ENCODE data around the gene BROX.

The BROX gene

DNA sequence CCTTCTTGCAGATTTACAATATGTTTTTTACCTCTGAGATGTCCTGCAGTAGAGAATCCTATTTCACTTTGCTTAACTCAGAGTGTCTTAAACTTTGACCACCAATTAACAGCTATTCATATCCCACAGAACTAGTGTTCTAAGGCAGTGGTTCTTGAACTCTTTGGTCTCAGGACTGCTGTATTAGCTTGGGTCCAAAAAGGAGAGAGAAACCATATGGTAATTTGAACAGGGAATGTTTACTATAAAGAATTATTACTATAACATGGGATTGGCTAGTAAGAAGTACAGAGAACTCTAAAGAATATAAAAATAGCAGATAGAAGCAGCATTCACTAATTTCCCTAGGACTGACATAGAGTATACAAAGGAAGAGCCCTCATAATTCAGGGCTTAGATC, 56.2 kb downstream of the BROX start:
- H3K4me2 ChIP-seq (ENCODE audit: low read depth, low read length, poor library complexity, severe bottlenecking): no peak overlapping the region
- H3K4me3 ChIP-seq (ENCODE audit: insufficient read depth, low read length, poor library complexity, severe bottlenecking): no peak overlapping the region
- H2AFZ ChIP-seq (ENCODE audit: low read depth, low read length, severe bottlenecking): no peak overlapping the region
- no peak overlapping the region for H3K9ac ChIP-seq (ENCODE audit: low read length)
- H4K20me1 ChIP-seq (ENCODE audit: low read depth, low read length): no peaks in the 10 kb centered on the region
- H3K9me3 ChIP-seq (ENCODE audit: insufficient read depth, low read length): peaks cover 10% of the 10 kb centered on the region; the same call in 1 of the 2 replicates
- H3K9me2 ChIP-seq (replicated peaks; ENCODE audit: insufficient read depth, low read length): no peaks in the 10 kb centered on the region
- no peak for TF ChIP-seq EZH2phosphoT487 (conservative IDR thresholded peaks at IDR 0.05; ENCODE audit: low read length)
- H3K36me3 ChIP-seq (ENCODE audit: low read length): no peaks in the 10 kb centered on the region
- no peaks in the 10 kb centered on the region for H3K79me2 ChIP-seq (ENCODE audit: insufficient read depth, low read length)
- no peaks in the 10 kb centered on the region for H3K27me3 ChIP-seq (ENCODE audit: low read length)
- no peaks in the 10 kb centered on the region; the same call in 1 of the 2 replicates for H3F3A ChIP-seq (ENCODE audit: insufficient read depth)
- no peak overlapping the region for H3K27ac ChIP-seq (ENCODE audit: low read depth, low read length)

DNA sequence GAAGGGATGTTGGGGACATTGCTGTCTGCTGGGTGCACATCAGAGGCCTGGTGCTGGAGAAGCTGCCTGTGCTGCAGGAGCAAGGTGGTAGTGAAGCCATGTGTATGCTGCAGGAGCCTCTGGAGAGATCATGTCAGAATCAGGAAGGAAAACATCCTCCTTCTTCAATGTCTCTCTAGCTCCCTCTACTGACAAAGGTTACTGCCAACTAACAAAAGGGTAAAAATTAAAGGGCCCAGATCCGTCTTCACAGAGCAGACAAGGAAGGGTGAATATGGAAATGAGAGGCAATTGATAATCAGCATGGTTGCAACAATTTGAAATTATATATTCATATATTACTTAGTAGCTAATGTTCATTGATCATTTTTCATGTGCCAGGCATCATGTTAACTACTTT, 56.8 kb downstream of the BROX start:
- Histone ChIP-seq H3K27me3 (ENCODE audit: low read length) (no peaks in the 10 kb centered on the region), H4K20me1 (ENCODE audit: low read depth, low read length) (no peaks in the 10 kb centered on the region), H3K36me3 (ENCODE audit: low read length) (no peaks in the 10 kb centered on the region), H3K4me3 (ENCODE audit: insufficient read depth, low read length, poor library complexity, severe bottlenecking) (no peak overlapping the region), H3K4me2 (ENCODE audit: low read depth, low read length, poor library complexity, severe bottlenecking) (no peak overlapping the region), H3K9me2 (replicated peaks; ENCODE audit: insufficient read depth, low read length) (no peaks in the 10 kb centered on the region), H2AFZ (ENCODE audit: low read depth, low read length, severe bottlenecking) (no peak overlapping the region), H3K27ac (ENCODE audit: low read depth, low read length) (no peak overlapping the region), H3K79me2 (ENCODE audit: insufficient read depth, low read length) (no peaks in the 10 kb centered on the region), H3K9ac (ENCODE audit: low read length) (no peak overlapping the region), H3K9me3 (ENCODE audit: insufficient read depth, low read length) (peaks cover 10% of the 10 kb centered on the region; the same call in 1 of the 2 replicates), H3F3A (ENCODE audit: insufficient read depth) (no peaks in the 10 kb centered on the region; the same call in 1 of the 2 replicates)
- TF ChIP-seq EZH2phosphoT487 (conservative IDR thresholded peaks at IDR 0.05; ENCODE audit: low read length): no peak
- TF ChIP-seq, protein P1, sequence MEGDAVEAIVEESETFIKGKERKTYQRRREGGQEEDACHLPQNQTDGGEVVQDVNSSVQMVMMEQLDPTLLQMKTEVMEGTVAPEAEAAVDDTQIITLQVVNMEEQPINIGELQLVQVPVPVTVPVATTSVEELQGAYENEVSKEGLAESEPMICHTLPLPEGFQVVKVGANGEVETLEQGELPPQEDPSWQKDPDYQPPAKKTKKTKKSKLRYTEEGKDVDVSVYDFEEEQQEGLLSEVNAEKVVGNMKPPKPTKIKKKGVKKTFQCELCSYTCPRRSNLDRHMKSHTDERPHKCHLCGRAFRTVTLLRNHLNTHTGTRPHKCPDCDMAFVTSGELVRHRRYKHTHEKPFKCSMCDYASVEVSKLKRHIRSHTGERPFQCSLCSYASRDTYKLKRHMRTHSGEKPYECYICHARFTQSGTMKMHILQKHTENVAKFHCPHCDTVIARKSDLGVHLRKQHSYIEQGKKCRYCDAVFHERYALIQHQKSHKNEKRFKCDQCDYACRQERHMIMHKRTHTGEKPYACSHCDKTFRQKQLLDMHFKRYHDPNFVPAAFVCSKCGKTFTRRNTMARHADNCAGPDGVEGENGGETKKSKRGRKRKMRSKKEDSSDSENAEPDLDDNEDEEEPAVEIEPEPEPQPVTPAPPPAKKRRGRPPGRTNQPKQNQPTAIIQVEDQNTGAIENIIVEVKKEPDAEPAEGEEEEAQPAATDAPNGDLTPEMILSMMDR (IDR thresholded peaks at IDR 0.05; ENCODE audit: insufficient read depth, low read length, poor library complexity, severe bottlenecking): no peak

DNA sequence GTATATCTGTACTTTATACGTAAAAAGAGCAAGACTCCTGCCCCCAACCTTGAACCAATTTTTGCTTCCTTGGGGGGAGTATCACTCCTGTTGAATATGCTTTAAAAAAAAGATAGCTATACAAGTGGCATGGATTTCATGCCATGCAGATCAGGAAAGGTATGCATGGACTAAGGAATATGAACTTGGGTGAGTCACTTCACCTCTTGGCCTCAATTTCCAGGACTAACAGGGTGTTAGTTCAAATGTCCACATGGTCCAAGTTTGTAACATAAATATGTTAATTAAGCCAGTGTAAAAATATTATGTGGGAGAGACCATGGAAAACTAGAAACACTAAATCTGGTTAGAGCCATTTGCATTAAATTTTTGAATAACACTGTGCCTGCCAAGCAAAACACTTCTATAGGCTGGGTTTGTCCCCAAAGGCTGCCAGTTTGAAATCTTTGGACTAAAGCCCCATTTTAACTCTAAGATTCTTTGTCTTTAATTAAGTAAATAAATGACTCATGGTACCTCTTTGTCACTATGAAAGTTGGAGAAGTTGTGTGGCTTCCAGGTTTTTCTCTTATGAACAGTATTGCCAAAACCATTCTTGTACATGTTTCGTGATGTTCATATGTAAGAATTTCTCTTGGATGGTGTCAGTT, 57.7 kb downstream of the BROX start:
- no peak overlapping the region for H3K27ac ChIP-seq (ENCODE audit: low read depth, low read length)
- H3K9me2 ChIP-seq (replicated peaks; ENCODE audit: insufficient read depth, low read length): no peaks in the 10 kb centered on the region
- H3K36me3 ChIP-seq (ENCODE audit: low read length): no peaks in the 10 kb centered on the region

DNA sequence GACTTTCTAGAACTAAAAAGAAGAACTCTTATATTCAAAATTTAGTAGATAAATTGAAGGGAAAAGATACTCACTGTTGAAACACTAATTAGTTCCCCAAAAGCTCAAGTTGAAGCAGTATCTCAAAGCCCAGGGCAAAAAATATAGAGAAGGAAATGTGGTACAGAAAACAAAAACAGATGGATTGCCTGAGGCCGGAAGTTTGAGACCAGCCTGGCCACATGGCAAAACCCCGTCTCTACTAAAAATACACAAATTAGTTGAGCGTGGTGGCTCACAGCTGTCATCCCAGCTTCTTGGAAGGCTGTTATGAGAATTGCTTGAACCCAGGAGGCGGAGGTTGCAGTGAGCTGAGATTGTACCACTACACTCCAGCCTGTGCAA, 60.6 kb downstream of the BROX start:
- H3K4me3 ChIP-seq (ENCODE audit: insufficient read depth, low read length, poor library complexity, severe bottlenecking): no peak overlapping the region
- no peak overlapping the region for H3K9ac ChIP-seq (ENCODE audit: low read length)
- TF ChIP-seq, protein P1 (IDR thresholded peaks at IDR 0.05; ENCODE audit: insufficient read depth, low read length, poor library complexity, severe bottlenecking): no peak
- TF ChIP-seq EZH2phosphoT487 (conservative IDR thresholded peaks at IDR 0.05; ENCODE audit: low read length): no peak
- H2AFZ ChIP-seq (ENCODE audit: low read depth, low read length, severe bottlenecking): no peak overlapping the region
- no peaks in the 10 kb centered on the region; the same call in 1 of the 2 replicates for H3F3A ChIP-seq (ENCODE audit: insufficient read depth)
- peaks cover 10% of the 10 kb centered on the region; the same call in 1 of the 2 replicates for H3K9me3 ChIP-seq (ENCODE audit: insufficient read depth, low read length)
- H4K20me1 ChIP-seq (ENCODE audit: low read depth, low read length): no peaks in the 10 kb centered on the region
- H3K27me3 ChIP-seq (ENCODE audit: low read length): no peaks in the 10 kb centered on the region
- H3K79me2 ChIP-seq (ENCODE audit: insufficient read depth, low read length): no peaks in the 10 kb centered on the region
- H3K4me2 ChIP-seq (ENCODE audit: low read depth, low read length, poor library complexity, severe bottlenecking): no peak overlapping the region
- H3K36me3 ChIP-seq (ENCODE audit: low read length): no peaks in the 10 kb centered on the region
- H3K27ac ChIP-seq (ENCODE audit: low read depth, low read length): no peak overlapping the region; the same call in 1 of the 2 replicates
- H3K9me2 ChIP-seq (replicated peaks; ENCODE audit: insufficient read depth, low read length): no peaks in the 10 kb centered on the region

More for the DNA sequence above, 57.7 kb downstream of the BROX start:
- H3K9ac ChIP-seq (ENCODE audit: low read length): no peak overlapping the region
- no peaks in the 10 kb centered on the region; the same call in 1 of the 2 replicates for H3F3A ChIP-seq (ENCODE audit: insufficient read depth)
- H3K79me2 ChIP-seq (ENCODE audit: insufficient read depth, low read length): no peaks in the 10 kb centered on the region
- H2AFZ ChIP-seq (ENCODE audit: low read depth, low read length, severe bottlenecking): no peak overlapping the region
- H3K27me3 ChIP-seq (ENCODE audit: low read length): no peaks in the 10 kb centered on the region
- no peaks in the 10 kb centered on the region for H4K20me1 ChIP-seq (ENCODE audit: low read depth, low read length)
- TF ChIP-seq, protein P1 (IDR thresholded peaks at IDR 0.05; ENCODE audit: insufficient read depth, low read length, poor library complexity, severe bottlenecking): no peak
- no peak for TF ChIP-seq EZH2phosphoT487 (conservative IDR thresholded peaks at IDR 0.05; ENCODE audit: low read length)
- H3K9me3 ChIP-seq (ENCODE audit: insufficient read depth, low read length): peaks cover 10% of the 10 kb centered on the region; the same call in 1 of the 2 replicates
- no peak overlapping the region for H3K4me3 ChIP-seq (ENCODE audit: insufficient read depth, low read length, poor library complexity, severe bottlenecking)
- no peak overlapping the region for H3K4me2 ChIP-seq (ENCODE audit: low read depth, low read length, poor library complexity, severe bottlenecking)
